Right forelimb (tissue), 1 donor: Measurements from ENCODE around the gene ZNF792.
"Not testable (repeated sequence)": the region's sequence is repeated elsewhere in the genome, so short reads cannot be mapped to it uniquely, and the experiment has no call there.

Experiments used
- DNase-seq: peaks from one replicate; pipeline ENCODE4 v3.0.0-alpha.2; 2018

Gene ZNF792

GRCh38 chr19:34970185-34970780 is 6.3 kb upstream of the ZNF792 start:
- not testable (repeated sequence) for DNase-seq

- no peak for DNase-seq
Measured at GRCh38 chr19:34969721-34970120, 5.7 kb upstream of the ZNF792 start.

GRCh38 chr19:34967551-34967950 is 3.5 kb upstream of the ZNF792 start:
- DNase-seq: no peak

GRCh38 chr19:34965505-34965904 is 1.5 kb upstream of the ZNF792 start:
- DNase-seq: not testable (repeated sequence)

- DNase-seq: no peak
Measured at GRCh38 chr19:34964598-34964997, 569 bp upstream of the ZNF792 start.

- no peak for DNase-seq
Measured at GRCh38 chr19:34962687-34963572, 1.1 kb downstream of the ZNF792 start.

GRCh38 chr19:34961775-34962686 is 2.0 kb downstream of the ZNF792 start:
- no peak for DNase-seq

GRCh38 chr19:34960940-34961679 is 2.9 kb downstream of the ZNF792 start:
- DNase-seq: no peak

- no peak for DNase-seq
Measured at GRCh38 chr19:34960103-34960805, 3.8 kb downstream of the ZNF792 start.

- DNase-seq: no peak
Measured at GRCh38 chr19:34959021-34959420, 5.0 kb downstream of the ZNF792 start.

- DNase-seq: no peak
Measured at GRCh38 chr19:34957830-34958751, 5.9 kb downstream of the ZNF792 start.

GRCh38 chr19:34953092-34953491 is 10.9 kb downstream of the ZNF792 start:
- DNase-seq: no peak

GRCh38 chr19:34943861-34944573 is 20.0 kb downstream of the ZNF792 start:
- DNase-seq: no peak

- DNase-seq: no peak
Measured at GRCh38 chr19:34938886-34939285, 25.1 kb downstream of the ZNF792 start.

GRCh38 chr19:34936184-34936583 is 27.8 kb downstream of the ZNF792 start:
- no peak for DNase-seq

GRCh38 chr19:34932494-34932893 is 31.5 kb downstream of the ZNF792 start:
- no peak for DNase-seq

GRCh38 chr19:34926685-34927375 is 37.2 kb downstream of the ZNF792 start, which contains the start of gene ZNF30:
TSS of gene ZNF30 (plus strand) at chr19:34926903. CDS start at chr19:34929948, 3,045 bp downstream.
- peak; percentile 90 for DNase-seq

GRCh38 chr19:34926361-34926684 is 37.7 kb downstream of the ZNF792 start:
- DNase-seq: no peak

- DNase-seq: no peak
Measured at GRCh38 chr19:34925278-34925855, 38.7 kb downstream of the ZNF792 start.
